Progenitor cell of endocrine pancreas (in vitro differentiated cells): ENCODE data around the gene CCDC40. TPM values are rescaled to one million over a fixed set of nuclear protein-coding genes. Genes with fewer than 3 reads are reported as not detected.

ENCODE experiments used
- DNase-seq: peaks from one replicate; pipeline ENCODE4 v3.0.0; 2021; ENCODE audit warnings: low spot score; ENCODE audit not compliant: unreplicated experiment
- H3K27ac Mint-ChIP-seq: 2 replicates; pipeline ENCODE4 v1.8.0; 2021; ENCODE audit warnings: mild to moderate bottlenecking, moderate library complexity, mixed read lengths
- H3K27me3 Mint-ChIP-seq: 2 replicates; pipeline ENCODE4 v1.8.0; 2021; ENCODE audit warnings: mixed read lengths
- H3K36me3 Mint-ChIP-seq: 2 replicates; pipeline ENCODE4 v1.8.0; 2022; ENCODE audit warnings: mixed read lengths; ENCODE audit not compliant: insufficient read depth
- H3K4me1 Mint-ChIP-seq: 2 replicates; pipeline ENCODE4 v1.8.0; 2021; ENCODE audit warnings: low read depth, mixed read lengths
- H3K4me3 Mint-ChIP-seq: 2 replicates; pipeline ENCODE4 v1.8.0; 2021; ENCODE audit warnings: low read depth, mild to moderate bottlenecking, moderate library complexity, mixed read lengths
- H3K9me3 Mint-ChIP-seq: 2 replicates; pipeline ENCODE4 v1.8.0; 2021; ENCODE audit warnings: low read depth, mixed read lengths
- total RNA-seq: library from RNA; stranded (reverse); gene quantifications from 2 replicates; pipeline ENCODE4 v1.2.1, GENCODE V29; 2021
- TF ChIP-seq, protein P1 (sequence below): fragments of 200-600 bp; sonication (generic); IDR thresholded peaks from one replicate; pipeline ENCODE4 v1.5.0; 2021; ENCODE audit warnings: antibody characterized with exemption, mild to moderate bottlenecking; ENCODE audit not compliant: unreplicated experiment

CCDC40 gene
- total RNA-seq, 1 donor from 2014 or later: 26.9 TPM

DNA sequence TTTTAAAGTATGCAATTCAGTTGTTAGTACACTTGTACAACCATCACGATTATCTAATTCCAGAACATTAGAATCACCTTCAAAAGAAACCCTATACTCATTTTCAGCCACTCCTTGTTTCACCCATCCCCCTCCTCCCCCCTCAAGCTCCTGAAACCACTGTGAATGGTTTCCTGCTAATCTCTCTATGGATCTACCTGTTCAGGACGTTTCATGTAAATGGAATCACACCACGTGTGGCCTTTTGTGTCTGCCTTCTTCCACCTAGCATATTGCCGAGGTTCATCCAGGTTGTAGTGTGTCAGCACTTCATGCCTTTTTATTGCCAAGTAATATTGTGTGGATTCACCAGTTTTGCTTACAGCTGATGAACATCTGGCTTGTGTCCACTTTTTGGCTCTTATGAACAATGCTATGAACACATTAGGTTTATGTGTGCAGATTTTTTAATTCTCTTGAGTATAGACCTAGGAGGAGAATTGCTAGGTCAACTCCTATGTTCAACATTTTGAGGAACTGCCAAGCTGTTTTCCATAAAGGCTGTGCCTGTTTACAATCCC is 92.6 kb downstream of the CCDC40 start:
- no peak overlapping the region for H3K27ac Mint-ChIP-seq
- peaks cover 5% of the 10 kb centered on the region for H3K36me3 Mint-ChIP-seq
- no peak for DNase-seq
- H3K27me3 Mint-ChIP-seq: peaks cover 3% of the 10 kb centered on the region
- H3K4me3 Mint-ChIP-seq: no peak overlapping the region
- TF ChIP-seq, protein P1, sequence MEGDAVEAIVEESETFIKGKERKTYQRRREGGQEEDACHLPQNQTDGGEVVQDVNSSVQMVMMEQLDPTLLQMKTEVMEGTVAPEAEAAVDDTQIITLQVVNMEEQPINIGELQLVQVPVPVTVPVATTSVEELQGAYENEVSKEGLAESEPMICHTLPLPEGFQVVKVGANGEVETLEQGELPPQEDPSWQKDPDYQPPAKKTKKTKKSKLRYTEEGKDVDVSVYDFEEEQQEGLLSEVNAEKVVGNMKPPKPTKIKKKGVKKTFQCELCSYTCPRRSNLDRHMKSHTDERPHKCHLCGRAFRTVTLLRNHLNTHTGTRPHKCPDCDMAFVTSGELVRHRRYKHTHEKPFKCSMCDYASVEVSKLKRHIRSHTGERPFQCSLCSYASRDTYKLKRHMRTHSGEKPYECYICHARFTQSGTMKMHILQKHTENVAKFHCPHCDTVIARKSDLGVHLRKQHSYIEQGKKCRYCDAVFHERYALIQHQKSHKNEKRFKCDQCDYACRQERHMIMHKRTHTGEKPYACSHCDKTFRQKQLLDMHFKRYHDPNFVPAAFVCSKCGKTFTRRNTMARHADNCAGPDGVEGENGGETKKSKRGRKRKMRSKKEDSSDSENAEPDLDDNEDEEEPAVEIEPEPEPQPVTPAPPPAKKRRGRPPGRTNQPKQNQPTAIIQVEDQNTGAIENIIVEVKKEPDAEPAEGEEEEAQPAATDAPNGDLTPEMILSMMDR: no peak
- H3K4me1 Mint-ChIP-seq: peaks cover 9% of the 10 kb centered on the region
- no peaks in the 10 kb centered on the region for H3K9me3 Mint-ChIP-seq

DNA sequence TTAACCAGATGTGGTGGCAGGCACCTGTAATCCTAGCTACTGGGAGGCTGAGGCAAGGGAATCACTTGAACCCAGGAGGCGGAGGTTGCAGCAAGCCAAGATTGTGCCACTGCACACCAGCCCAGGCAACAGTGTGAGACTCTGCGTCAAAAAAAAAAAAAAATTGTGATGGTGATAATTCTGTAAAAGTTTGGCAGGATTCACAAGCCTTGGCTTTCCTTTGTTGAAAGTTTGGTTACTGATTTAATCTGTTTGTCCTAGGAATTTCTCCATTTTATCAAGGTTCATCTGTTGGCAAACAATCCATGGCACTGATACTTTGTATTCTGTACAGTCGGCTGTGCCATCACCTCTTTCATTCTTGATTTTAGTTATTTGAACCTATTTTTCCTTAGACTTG is 94.5 kb downstream of the CCDC40 start:
- Mint-ChIP-seq H3K36me3 (peaks cover 9% of the 10 kb centered on the region), H3K4me3 (no peak overlapping the region), H3K27ac (no peak overlapping the region), H3K9me3 (no peaks in the 10 kb centered on the region), H3K27me3 (peaks cover 3% of the 10 kb centered on the region), H3K4me1 (peaks cover 3% of the 10 kb centered on the region)
- no peak for DNase-seq
- TF ChIP-seq, protein P1: no peak

DNA sequence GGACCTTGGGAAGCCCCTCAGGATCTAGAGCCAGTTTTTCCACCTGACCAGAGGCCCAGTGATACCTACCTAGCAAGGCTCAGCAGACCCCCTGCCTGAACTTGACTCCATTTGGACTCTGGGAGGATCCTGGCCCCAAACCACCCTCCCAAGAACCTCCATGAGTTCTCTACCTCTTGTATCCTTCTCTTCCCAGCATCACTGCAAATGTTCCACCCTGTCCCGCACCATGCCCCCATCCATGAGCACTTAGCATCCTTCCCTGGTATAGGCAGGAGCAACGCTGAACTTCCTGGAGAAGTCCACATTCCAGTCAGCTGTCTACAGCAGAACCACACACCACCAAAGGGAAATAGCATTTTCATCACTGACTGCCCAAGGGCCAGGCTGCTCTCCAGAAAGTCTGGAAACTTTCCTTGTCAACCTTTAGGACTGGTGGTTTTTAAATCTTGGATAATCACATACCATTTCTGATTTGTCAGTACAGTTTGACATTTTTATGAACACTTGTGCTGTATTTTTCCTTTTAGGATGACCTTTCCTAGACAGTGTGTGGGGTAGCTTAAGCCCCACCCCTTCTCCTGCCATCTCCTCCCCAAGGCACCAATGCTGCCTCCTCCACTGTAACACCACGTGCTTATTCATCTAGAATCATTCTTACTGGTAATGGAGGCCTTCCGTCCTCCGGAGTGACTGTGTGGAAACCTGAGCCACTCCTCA is 96.6 kb downstream of the CCDC40 start:
- H3K36me3 Mint-ChIP-seq: peaks cover 17% of the 10 kb centered on the region
- peak overlapping the region; percentile 44 for H3K27ac Mint-ChIP-seq
- DNase-seq: no peak
- TF ChIP-seq, protein P1: no peak
- H3K4me1 Mint-ChIP-seq: peaks cover 3% of the 10 kb centered on the region
- no peaks in the 10 kb centered on the region for H3K9me3 Mint-ChIP-seq
- H3K4me3 Mint-ChIP-seq: no peak overlapping the region
- H3K27me3 Mint-ChIP-seq: no peaks in the 10 kb centered on the region

DNA sequence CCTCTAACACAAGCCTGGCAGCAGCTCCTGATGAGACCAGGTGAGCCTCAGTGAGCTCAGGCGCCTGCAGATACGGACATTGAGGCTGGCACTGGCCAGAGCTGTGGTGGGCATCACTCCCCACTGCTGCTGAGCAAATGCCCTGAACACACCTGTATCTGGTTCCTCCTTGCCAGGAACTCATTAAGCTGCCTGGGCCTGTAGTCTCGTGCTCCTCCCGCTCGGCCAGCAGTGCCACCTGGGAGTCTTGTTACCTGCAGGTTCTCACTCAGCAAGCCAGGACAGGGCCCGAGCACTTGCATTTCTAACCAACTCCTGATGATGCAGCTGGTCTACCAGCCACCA is 97.2 kb downstream of the CCDC40 start:
- Mint-ChIP-seq H3K9me3 (no peaks in the 10 kb centered on the region), H3K36me3 (peaks cover 20% of the 10 kb centered on the region), H3K27me3 (no peaks in the 10 kb centered on the region), H3K4me3 (no peak overlapping the region), H3K27ac (peak overlapping the region; percentile 44), H3K4me1 (peaks cover 3% of the 10 kb centered on the region)
- no peak for DNase-seq
- TF ChIP-seq, protein P1: no peak

DNA sequence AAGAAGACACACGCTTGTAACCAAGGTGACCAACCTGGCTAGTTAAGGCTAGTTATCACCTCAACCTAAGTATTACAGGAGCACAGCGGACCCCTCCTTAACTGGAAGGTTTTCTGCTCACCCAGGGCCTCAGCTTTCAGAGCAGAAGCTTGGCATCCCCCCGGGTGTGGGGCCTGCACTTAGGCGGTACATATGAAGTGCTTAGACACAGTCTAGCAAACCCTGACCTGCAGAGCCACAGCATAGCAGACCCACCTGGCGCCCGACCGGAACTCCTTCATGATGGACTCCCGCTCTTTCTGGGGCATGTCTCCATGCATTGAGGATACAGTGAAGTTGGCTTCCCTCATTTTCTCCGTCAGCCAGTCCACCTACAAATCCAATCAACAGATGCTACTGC is 100.7 kb downstream of the CCDC40 start:
- no peaks in the 10 kb centered on the region for H3K27me3 Mint-ChIP-seq
- TF ChIP-seq, protein P1: no peak
- no peak overlapping the region for H3K4me3 Mint-ChIP-seq
- H3K4me1 Mint-ChIP-seq: no peaks in the 10 kb centered on the region
- no peak for DNase-seq
- no peaks in the 10 kb centered on the region for H3K9me3 Mint-ChIP-seq
- peaks cover 39% of the 10 kb centered on the region for H3K36me3 Mint-ChIP-seq
- no peak overlapping the region for H3K27ac Mint-ChIP-seq
